ENCODE measurements around the gene ZNF112. TPM values are rescaled to one million over a fixed set of nuclear protein-coding genes. Genes with fewer than 3 reads are reported as not detected.
A peak's percentile ranks its signal among the peaks of the same experiment; 100 is the strongest.
"Not testable (repeated sequence)": the region's sequence is repeated elsewhere in the genome, so short reads cannot be mapped to it uniquely, and the experiment has no call there.

ZNF112 gene
- total RNA-seq (6.7 and 8.8 TPM in 2 replicates), polyA plus RNA-seq (2.6 and 3.3 TPM in 2 replicates)

DNA sequence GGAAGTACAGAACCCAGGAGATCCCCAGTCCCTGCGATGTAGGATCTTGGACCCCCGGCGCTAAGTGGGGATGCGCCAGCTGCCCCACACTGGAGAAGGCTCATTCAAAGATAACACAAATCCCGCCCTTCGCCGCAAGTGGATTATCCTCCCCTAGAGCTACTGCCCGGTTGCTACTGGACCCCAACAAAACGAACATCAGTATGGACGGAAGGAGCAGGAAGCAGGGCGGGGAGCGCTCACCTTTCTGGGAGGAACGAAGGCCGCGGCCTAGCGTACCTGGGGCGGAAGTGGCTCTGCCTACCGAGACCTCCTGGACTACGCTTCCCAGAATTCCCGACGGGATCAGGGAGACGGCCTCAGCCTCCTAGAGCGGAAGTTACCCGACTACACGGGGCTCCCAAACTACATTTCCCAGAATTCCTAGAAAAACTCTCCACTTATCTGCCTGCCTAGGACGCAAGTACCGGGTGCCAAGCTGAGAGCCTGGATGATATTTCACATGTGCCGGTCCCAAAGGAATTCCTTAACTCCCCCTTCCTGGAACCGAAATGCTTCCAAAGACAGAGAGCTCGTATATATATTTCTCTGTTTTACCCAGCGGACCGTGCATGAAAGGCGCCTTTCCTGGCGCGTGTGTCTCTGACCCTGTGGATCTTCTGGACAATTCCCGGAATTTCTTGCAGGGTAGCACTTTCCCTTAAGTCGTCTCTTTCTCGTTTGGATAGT, at the start of gene ZNF112:
ZNF112 (minus strand) TSS at position 298 of the 729 bp plus-strand sequence. CDS start 16,141 bp downstream, outside the sequence.
- peak; percentile 93 for DNase-seq (ENCODE audit: low spot score)
- Histone ChIP-seq H2AFZ (peak within 1 kb of the TSS; percentile 90), H3K79me2 (peaks cover 43% of the 10 kb centered on the region), H3K4me2 (peak within 1 kb of the TSS; percentile 79), H3K27me3 (no peaks in the 10 kb centered on the region), H3K9me3 (ENCODE audit: low read depth) (no peaks in the 10 kb centered on the region), H3K4me1 (ENCODE audit: insufficient read depth) (no peaks in the 10 kb centered on the region), H3K9me2 (replicated peaks; ENCODE audit: insufficient read depth) (no peaks in the 10 kb centered on the region), H3K36me3 (replicated peaks; ENCODE audit: insufficient read depth, low read depth) (no peaks in the 10 kb centered on the region), H4K20me1 (ENCODE audit: insufficient read depth, poor library complexity, severe bottlenecking) (no peaks in the 10 kb centered on the region), H3K4me3 (peak within 1 kb of the TSS; percentile 54), H3K27ac (peak within 1 kb of the TSS; percentile 42)
- TF ChIP-seq EZH2phosphoT487 (IDR thresholded peaks at IDR 0.05; ENCODE audit: low read depth, severe bottlenecking, unreplicated experiment) (no peak), EZH2 (IDR thresholded peaks at IDR 0.05; ENCODE audit: borderline replicate concordance) (no peak)
- TF ChIP-seq, protein P1, sequence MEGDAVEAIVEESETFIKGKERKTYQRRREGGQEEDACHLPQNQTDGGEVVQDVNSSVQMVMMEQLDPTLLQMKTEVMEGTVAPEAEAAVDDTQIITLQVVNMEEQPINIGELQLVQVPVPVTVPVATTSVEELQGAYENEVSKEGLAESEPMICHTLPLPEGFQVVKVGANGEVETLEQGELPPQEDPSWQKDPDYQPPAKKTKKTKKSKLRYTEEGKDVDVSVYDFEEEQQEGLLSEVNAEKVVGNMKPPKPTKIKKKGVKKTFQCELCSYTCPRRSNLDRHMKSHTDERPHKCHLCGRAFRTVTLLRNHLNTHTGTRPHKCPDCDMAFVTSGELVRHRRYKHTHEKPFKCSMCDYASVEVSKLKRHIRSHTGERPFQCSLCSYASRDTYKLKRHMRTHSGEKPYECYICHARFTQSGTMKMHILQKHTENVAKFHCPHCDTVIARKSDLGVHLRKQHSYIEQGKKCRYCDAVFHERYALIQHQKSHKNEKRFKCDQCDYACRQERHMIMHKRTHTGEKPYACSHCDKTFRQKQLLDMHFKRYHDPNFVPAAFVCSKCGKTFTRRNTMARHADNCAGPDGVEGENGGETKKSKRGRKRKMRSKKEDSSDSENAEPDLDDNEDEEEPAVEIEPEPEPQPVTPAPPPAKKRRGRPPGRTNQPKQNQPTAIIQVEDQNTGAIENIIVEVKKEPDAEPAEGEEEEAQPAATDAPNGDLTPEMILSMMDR (IDR thresholded peaks at IDR 0.05; ENCODE audit: poor library complexity) = no peak
- WGBS (ENCODE audit: low lambda C conversion rate, missing lambda C conversion rate) = 3% methylated on average over 38 of the region's 38 CpGs

DNA sequence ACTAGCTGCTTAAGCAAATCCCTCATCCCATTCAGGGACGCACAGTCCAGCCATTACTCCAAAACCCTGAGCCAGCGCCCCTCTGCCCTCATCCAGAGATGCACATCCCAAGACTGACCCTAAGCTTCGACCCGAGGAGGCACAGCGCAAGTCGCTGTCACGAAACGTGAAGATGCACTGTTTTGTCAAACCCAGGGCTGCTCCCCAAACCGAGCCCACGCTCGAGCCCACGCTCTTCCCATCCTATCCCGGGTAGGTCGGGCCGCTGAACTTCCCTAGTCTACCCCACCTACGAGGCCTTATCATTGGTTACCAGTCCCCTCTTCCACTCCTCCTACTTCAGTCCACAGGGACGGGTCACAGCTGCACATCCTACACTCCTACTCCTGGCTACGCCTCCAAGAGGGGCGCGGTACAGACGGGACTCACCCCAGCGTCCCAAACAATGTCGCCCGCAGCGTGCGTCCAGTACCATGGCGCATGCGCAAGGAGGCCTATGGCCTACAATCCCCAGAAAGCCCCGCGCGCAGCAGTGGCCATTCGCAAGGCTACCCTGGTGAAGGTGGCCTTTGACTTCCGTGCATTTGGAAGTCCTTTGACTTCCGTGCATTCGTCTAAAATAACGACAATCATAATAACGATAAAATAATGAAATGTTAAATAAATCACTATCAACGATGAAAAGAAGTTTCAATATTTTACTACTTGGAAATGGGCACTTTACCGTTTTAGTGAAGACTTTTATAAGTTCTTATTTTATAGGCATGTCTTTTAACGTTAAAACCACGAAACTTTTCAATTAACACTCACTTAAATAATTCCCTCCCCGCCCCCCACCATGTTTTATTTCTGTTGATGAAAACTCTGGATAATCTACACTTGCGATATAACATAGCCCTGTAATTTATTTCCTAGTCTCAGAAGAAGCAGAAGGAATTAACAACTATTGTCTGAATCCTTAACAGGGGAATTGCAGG, 44.9 kb upstream of the ZNF112 start, which contains the start of gene ZNF285:
ZNF285 (minus strand) TSS at position 470 of the 977 bp plus-strand sequence. CDS start 4,395 bp downstream, outside the sequence.
- no peaks in the 10 kb centered on the region for H4K20me1 ChIP-seq (ENCODE audit: insufficient read depth, poor library complexity, severe bottlenecking)
- no peaks in the 10 kb centered on the region for H3K36me3 ChIP-seq (replicated peaks; ENCODE audit: insufficient read depth, low read depth)
- H3K4me3 ChIP-seq = peak within 1 kb of the TSS; percentile 57
- H3K27ac ChIP-seq = no peak within 1 kb of the TSS
- H3K27me3 ChIP-seq = no peaks in the 10 kb centered on the region
- peak; percentile 97 for DNase-seq (ENCODE audit: low spot score)
- H3K9me3 ChIP-seq (ENCODE audit: low read depth) = no peaks in the 10 kb centered on the region
- H3K4me1 ChIP-seq (ENCODE audit: insufficient read depth) = no peaks in the 10 kb centered on the region
- H2AFZ ChIP-seq = peak within 1 kb of the TSS; percentile 92
- 6% methylated on average over 43 of the region's 43 CpGs for WGBS (ENCODE audit: low lambda C conversion rate, missing lambda C conversion rate)
- no peak for TF ChIP-seq EZH2 (IDR thresholded peaks at IDR 0.05; ENCODE audit: borderline replicate concordance)
- TF ChIP-seq EZH2phosphoT487 (IDR thresholded peaks at IDR 0.05; ENCODE audit: low read depth, severe bottlenecking, unreplicated experiment) = no peak
- TF ChIP-seq, protein P1 (IDR thresholded peaks at IDR 0.05; ENCODE audit: poor library complexity) = no peak
- H3K79me2 ChIP-seq = no peaks in the 10 kb centered on the region
- no peaks in the 10 kb centered on the region for H3K9me2 ChIP-seq (replicated peaks; ENCODE audit: insufficient read depth)
- peak within 1 kb of the TSS; percentile 85 for H3K4me2 ChIP-seq

DNA sequence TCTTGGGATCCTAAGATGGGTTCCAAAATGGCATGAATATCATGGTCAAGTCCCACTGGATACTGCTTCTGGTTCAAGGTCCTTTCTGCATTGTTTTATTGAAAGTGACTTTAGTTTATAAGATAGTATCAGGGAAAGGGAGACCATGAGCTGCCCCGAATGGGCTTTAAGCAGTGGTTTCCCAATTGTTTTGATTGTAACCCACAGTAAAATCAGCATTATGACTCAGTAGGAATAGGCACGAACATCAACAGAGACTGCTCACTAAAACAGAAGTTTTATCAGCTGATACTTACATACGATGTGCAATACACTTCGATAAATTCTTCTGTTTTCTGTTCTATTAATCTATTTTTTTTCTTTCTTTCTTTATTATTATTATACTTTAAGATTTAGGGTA, 32.8 kb upstream of the ZNF112 start:
- H4K20me1 ChIP-seq (ENCODE audit: insufficient read depth, poor library complexity, severe bottlenecking); H3K36me3 ChIP-seq (replicated peaks; ENCODE audit: insufficient read depth, low read depth); H2AFZ ChIP-seq; H3K9me3 ChIP-seq (ENCODE audit: low read depth); H3K27me3 ChIP-seq; H3K4me1 ChIP-seq (ENCODE audit: insufficient read depth); H3K4me2 ChIP-seq; H3K4me3 ChIP-seq; H3K79me2 ChIP-seq; H3K9me2 ChIP-seq (replicated peaks; ENCODE audit: insufficient read depth); H3K27ac ChIP-seq; DNase-seq (ENCODE audit: low spot score): not testable (repeated sequence)
- 94% methylated on average over 4 of the region's 4 CpGs for WGBS (ENCODE audit: low lambda C conversion rate, missing lambda C conversion rate)

Data from hepatocyte (in vitro differentiated cells).